Epithelial cell of esophagus (primary cell): Measurements from ENCODE around the gene TRPC6.
"Not testable (repeated sequence)": the region's sequence is repeated elsewhere in the genome, so short reads cannot be mapped to it uniquely, and the experiment has no call there.

Experiments used
- DNase-seq: peaks from one replicate; pipeline ENCODE4 v3.0.0; 2010; ENCODE audit warnings: low read depth
- H3K4me3 ChIP-seq: 2 replicates; pipeline ENCODE4 v1.5.1; 2011; ENCODE audit warnings: mild to moderate bottlenecking, low read length, control low read depth
- TF ChIP-seq, protein P1 (sequence below): IDR thresholded peaks from 2 replicates; pipeline ENCODE4 v1.5.1; 2011; ENCODE audit warnings: low read depth, mild to moderate bottlenecking, low read length, control low read depth, inconsistent platforms; ENCODE audit not compliant: insufficient read depth; ENCODE audit errors: missing control alignments

Gene TRPC6

DNA sequence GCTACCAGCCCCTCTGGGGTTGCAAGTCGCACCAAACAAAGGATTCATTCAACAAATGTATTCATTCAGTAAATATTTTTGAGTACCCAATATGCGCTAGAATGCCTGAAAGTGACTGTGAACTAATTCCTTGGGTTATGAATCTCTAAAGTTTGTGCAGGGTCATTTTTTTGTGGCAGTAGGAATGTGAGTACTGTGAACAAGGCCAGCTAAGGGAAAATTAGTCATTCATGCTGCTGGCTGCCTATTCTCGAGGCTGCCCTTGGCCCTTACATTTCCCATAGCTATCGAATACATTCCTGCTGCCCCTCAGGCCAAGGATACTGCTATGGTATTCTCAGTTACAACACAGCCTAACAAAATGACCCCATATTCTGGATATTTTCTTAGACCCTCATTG lies 141.6 kb downstream of the TRPC6 start:
- H3K4me3 ChIP-seq = no peak overlapping the region
- DNase-seq = no peak
- TF ChIP-seq, protein P1, sequence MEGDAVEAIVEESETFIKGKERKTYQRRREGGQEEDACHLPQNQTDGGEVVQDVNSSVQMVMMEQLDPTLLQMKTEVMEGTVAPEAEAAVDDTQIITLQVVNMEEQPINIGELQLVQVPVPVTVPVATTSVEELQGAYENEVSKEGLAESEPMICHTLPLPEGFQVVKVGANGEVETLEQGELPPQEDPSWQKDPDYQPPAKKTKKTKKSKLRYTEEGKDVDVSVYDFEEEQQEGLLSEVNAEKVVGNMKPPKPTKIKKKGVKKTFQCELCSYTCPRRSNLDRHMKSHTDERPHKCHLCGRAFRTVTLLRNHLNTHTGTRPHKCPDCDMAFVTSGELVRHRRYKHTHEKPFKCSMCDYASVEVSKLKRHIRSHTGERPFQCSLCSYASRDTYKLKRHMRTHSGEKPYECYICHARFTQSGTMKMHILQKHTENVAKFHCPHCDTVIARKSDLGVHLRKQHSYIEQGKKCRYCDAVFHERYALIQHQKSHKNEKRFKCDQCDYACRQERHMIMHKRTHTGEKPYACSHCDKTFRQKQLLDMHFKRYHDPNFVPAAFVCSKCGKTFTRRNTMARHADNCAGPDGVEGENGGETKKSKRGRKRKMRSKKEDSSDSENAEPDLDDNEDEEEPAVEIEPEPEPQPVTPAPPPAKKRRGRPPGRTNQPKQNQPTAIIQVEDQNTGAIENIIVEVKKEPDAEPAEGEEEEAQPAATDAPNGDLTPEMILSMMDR = no peak

DNA sequence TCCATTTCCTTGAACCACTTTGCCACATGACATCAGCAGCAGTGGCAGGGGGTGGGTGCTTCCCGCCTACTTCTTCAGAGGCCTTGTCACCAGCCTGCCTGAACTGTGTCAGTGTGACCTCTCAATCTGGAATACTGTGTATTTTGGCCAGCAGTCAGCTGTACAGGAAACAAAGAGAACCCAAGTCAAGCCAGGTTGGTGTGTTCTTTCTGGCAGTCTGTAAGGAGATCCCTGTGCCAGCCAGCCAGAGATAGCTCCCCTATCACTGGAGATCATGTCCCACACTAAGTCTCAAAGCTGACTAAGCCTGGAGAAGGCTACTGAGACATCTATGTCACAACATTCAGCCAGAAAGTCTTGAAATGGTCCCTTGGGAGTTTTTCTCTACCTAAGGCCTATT lies 142.1 kb downstream of the TRPC6 start:
- H3K4me3 ChIP-seq = no peak overlapping the region
- no peak for DNase-seq
- TF ChIP-seq, protein P1 = no peak

DNA sequence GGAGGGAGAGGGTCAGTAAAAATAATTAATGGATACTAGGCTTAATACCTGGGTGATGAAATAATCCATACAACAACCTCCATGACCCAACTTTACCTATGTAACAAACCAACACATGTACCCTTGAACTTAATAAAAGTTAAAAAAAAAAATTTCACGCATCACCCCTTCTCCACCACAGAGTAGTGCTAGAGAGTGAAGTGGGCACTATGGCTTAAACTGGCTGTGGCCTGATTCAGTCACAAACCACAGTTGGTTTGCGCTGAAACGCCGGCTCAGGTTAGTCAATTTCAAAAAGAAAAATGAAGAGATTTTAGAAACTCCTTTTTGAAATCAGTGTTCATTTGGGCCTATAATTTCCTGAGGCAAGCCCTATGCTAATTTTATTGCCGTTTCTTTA lies 144.3 kb downstream of the TRPC6 start:
- H3K4me3 ChIP-seq = no peak overlapping the region
- TF ChIP-seq, protein P1 = no peak
- DNase-seq = no peak

DNA sequence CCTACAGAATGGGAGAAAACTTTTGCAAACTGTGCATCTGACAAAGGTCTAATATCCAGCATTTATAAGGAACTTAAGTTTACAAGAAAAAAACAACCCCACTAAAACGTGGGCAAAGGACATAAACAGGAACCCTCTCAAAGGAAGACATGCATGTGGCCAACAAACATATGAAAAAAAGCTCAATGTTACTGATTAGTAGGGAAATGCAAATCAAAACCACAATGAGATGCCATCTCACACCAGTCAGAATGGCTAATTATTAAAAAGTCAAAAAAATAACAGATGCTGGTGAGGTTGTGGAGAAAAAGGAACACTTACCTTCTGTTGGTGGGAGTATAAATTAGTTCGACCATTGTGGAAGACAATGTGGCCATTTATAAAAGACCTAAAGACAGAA lies 145.1 kb downstream of the TRPC6 start:
- H3K4me3 ChIP-seq, DNase-seq: not testable (repeated sequence)

DNA sequence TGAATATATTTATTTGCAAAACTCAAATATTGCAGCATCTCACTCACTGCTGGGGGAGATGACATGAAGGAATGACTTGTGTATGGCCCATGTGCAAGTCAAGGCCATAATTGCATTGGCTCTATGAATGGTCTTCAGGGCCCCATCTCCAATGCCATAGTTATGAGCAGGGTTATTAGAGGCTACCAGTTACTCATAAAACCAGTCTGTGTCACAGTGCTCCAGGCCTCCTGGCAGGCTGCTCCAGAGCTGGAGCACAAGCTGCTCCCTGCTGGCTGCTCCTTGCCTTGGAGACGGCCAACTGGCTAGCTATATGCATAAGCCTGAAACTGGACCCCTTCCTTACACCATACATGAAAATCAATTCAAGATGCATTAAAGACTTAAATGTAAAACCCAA lies 145.7 kb downstream of the TRPC6 start:
- no peak for DNase-seq
- no peak overlapping the region for H3K4me3 ChIP-seq
- TF ChIP-seq, protein P1 = no peak

DNA sequence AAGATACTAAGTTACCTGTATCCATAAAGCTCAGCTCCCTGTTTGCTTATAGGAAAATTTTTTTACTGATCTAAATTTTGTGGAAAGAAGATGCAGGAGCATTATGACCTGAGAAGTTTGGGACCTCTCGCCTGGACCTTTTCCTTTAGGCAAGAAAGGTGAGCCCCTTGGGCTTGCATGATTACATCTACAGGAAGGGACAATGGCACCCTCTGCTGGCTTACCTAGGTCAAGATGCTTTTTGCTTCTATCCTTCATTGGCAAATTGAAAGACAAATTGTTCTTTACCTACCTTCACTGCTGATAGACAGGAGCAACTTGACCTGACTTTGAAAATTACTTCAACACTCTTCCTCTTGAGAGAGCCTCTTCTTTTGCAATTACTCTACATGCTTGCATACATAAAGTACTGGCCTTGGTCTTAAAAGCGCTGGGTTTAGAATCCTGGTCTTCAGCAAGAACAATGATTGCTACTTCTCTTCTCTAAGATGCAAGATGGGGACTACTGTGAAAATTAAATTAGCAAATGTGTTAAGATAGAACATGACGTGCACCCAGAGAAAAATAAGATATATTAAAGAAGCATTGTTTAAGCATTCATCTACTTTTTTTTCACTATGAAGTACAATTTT lies 147.2 kb downstream of the TRPC6 start:
- TF ChIP-seq, protein P1 = peak; percentile 90
- peak; percentile 70 for DNase-seq
- no peak overlapping the region for H3K4me3 ChIP-seq

DNA sequence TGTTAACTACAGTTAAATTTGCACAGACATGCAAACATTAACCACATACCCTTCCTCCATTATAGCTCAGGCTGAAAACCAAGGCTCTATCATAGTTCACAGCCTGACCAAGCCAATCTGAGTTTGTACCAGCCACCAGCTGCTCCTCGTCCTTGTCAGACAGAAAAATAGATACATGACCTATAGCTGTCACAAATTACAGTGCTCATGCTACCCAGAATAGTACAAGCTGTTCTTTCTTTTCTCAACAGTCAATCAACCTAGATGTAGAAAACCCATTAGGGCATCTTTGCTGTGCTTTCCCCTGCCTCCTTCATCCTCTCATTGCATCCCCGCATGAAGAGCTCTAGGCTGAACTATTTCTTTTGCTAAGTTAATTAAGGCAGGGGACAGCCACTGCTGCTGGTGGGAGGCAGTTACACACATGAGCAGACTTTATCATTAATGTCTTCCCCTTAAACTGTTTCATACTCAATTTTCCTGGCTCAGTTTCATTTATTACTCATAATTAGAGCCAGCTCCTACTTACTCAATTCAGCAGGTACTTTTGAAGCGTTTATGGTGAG lies 148.3 kb downstream of the TRPC6 start:
- DNase-seq = no peak
- TF ChIP-seq, protein P1 = no peak
- no peak overlapping the region for H3K4me3 ChIP-seq
